ENCODE data around the gene TEKT1. TPM values are rescaled to one million over a fixed set of nuclear protein-coding genes. Genes with fewer than 3 reads are reported as not detected.
"Not testable (repeated sequence)": the region's sequence is repeated elsewhere in the genome, so short reads cannot be mapped to it uniquely, and the experiment has no call there.

The TEKT1 gene
- total RNA-seq, 2 donors from 2014 or later = not detected

DNA sequence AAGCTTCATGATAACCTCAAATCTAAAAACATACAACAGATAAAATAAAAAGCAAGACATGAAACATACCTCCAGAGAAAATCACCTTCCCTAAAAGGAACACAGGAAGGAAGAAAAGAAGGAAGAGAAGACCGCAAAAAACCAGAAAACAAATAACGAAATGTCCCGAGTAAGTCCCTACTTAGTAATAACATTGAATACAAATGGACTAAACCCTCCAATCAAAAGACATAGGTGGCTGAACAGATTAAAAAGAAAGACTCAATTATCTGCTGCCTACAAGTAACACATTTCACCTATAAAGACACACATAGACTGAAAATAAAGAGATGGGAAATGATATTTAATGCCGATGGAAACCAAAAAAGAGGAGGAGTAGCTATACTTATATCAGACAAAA lies 49.3 kb downstream of the TEKT1 start:
- Histone ChIP-seq H3K4me3 (no peak overlapping the region), H3K27me3 (replicated peaks; ENCODE audit: insufficient read depth) (no peaks in the 10 kb centered on the region), H3K36me3 (no peaks in the 10 kb centered on the region), H3K9me3 (no peaks in the 10 kb centered on the region), H3K27ac (no peak overlapping the region), H3K4me1 (ENCODE audit: control insufficient read depth in 1 of 2, low read depth in 2 of 2) (no peaks in the 10 kb centered on the region)
- DNase-seq (ENCODE audit: low spot score) (no peak), ATAC-seq (ENCODE audit: insufficient number of reproducible peaks, low FRiP score, low read depth) (no peak)
- TF ChIP-seq, protein P1, sequence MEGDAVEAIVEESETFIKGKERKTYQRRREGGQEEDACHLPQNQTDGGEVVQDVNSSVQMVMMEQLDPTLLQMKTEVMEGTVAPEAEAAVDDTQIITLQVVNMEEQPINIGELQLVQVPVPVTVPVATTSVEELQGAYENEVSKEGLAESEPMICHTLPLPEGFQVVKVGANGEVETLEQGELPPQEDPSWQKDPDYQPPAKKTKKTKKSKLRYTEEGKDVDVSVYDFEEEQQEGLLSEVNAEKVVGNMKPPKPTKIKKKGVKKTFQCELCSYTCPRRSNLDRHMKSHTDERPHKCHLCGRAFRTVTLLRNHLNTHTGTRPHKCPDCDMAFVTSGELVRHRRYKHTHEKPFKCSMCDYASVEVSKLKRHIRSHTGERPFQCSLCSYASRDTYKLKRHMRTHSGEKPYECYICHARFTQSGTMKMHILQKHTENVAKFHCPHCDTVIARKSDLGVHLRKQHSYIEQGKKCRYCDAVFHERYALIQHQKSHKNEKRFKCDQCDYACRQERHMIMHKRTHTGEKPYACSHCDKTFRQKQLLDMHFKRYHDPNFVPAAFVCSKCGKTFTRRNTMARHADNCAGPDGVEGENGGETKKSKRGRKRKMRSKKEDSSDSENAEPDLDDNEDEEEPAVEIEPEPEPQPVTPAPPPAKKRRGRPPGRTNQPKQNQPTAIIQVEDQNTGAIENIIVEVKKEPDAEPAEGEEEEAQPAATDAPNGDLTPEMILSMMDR (IDR thresholded peaks at IDR 0.05) = no peak

DNA sequence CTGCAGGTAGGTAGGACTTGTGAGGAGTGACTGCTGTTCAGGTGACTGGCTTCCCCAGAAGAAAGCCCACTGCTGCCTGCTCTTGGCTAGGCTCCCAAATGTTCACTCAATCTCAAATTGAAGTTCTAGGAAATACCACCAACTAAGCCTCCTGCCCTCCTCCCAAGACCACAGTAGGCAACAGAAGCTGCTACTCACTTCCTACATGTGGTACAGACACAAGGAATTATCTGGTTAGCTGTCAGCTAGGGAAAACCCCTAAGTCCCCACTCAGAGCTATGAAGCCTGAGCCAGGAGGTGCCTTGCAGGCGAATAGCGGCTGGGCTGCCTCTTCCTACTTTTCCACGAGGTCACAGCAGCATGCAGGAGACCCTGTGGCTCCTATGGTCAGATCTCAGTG lies 50.6 kb downstream of the TEKT1 start:
- H3K4me1 ChIP-seq (ENCODE audit: control insufficient read depth in 1 of 2, low read depth in 2 of 2) = no peaks in the 10 kb centered on the region
- no peaks in the 10 kb centered on the region for H3K9me3 ChIP-seq
- H3K27me3 ChIP-seq (replicated peaks; ENCODE audit: insufficient read depth) = no peaks in the 10 kb centered on the region
- H3K27ac ChIP-seq = no peak overlapping the region
- H3K36me3 ChIP-seq = no peaks in the 10 kb centered on the region
- ATAC-seq (ENCODE audit: insufficient number of reproducible peaks, low FRiP score, low read depth) (no peak), DNase-seq (ENCODE audit: low spot score) (no peak)
- TF ChIP-seq, protein P1 (IDR thresholded peaks at IDR 0.05) = no peak
- no peak overlapping the region for H3K4me3 ChIP-seq

DNA sequence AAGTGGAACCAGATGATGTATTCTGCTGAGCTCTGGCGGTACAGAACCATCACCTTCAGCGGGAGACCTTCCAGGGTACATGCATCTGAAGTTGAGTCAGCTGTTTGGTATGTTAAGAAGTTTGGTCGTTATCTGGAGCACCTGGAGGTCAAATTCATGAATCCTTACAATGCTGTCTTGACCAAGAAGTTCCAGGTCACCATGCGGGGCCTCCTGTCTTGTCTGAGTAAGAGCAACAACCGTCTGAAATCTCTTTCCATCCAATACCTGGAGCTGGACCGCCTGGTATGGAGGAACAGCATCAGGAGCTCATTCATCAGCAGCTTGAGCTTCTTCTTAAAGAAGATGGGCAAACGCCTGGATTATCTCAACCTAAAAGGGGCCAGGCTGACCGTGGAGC lies 51.5 kb downstream of the TEKT1 start:
- TF ChIP-seq, protein P1 (IDR thresholded peaks at IDR 0.05) = no peak
- ATAC-seq (ENCODE audit: insufficient number of reproducible peaks, low FRiP score, low read depth) (no peak), DNase-seq (ENCODE audit: low spot score) (no peak)
- Histone ChIP-seq H3K27ac (no peak overlapping the region), H3K27me3 (replicated peaks; ENCODE audit: insufficient read depth) (no peaks in the 10 kb centered on the region), H3K9me3 (peaks cover 7% of the 10 kb centered on the region), H3K36me3 (no peaks in the 10 kb centered on the region), H3K4me3 (no peak overlapping the region), H3K4me1 (ENCODE audit: control insufficient read depth in 1 of 2, low read depth in 2 of 2) (no peaks in the 10 kb centered on the region)

DNA sequence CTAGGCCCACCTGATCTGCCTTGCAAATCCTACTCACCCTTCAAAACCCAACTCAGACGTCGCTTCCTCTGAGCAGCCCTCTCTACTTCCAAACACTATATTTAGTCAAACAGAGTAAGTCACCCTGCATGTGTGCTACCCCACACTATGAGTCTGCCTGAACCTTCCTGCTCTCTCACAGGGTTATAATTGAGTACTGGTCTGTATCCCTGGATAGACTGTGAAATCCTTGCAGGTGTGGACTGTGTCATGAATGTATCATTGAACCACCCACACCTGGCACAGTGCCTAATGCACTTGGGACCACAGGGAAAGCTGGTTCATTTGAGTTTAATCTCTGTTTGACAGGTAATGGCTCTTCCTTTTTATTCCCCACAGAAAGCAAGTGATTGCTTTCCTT lies 52.1 kb downstream of the TEKT1 start:
- no peak overlapping the region for H3K4me3 ChIP-seq
- ATAC-seq (ENCODE audit: insufficient number of reproducible peaks, low FRiP score, low read depth) (no peak), DNase-seq (ENCODE audit: low spot score) (no peak)
- peaks cover 8% of the 10 kb centered on the region for H3K9me3 ChIP-seq
- no peaks in the 10 kb centered on the region for H3K4me1 ChIP-seq (ENCODE audit: control insufficient read depth in 1 of 2, low read depth in 2 of 2)
- no peaks in the 10 kb centered on the region for H3K36me3 ChIP-seq
- H3K27ac ChIP-seq = no peak overlapping the region
- TF ChIP-seq, protein P1 (IDR thresholded peaks at IDR 0.05) = no peak
- no peaks in the 10 kb centered on the region for H3K27me3 ChIP-seq (replicated peaks; ENCODE audit: insufficient read depth)

DNA sequence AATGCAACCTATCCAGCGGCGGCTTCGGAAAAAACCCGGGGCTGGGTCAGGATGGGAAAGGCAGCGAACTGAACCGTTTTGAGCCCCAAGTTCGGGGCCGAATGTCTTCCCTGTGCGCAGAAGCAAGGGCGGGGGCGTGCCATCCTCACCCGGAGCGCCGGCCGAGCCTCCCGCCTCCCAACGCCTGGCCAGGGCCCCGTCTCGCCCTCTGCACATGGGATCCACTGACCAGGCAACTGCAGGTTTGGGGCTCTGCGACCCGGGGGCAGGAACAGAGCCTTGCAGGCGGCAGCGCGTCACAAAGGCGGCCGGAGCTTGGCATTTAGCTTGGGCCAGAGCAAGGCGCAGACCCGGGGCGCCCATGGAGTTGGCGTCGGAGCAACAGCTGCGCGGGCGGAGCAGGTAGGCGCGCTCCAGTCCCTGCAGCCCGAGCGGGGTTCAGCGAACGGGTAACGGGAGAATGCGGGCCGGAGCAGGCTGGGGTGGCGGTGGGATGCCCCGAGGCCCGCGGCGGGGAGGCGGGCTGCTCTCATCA lies 55.6 kb downstream of the TEKT1 start, which contains the start of gene FBXO39:
Gene FBXO39 (plus strand): TSS at position 345 of the 535 bp plus-strand sequence. CDS start 3,654 bp downstream, outside the sequence.
- Histone ChIP-seq H3K27ac (no peak within 1 kb of the TSS), H3K9me3 (peaks cover 19% of the 10 kb centered on the region), H3K4me3 (no peak within 1 kb of the TSS), H3K4me1 (ENCODE audit: control insufficient read depth in 1 of 2, low read depth in 2 of 2) (no peaks in the 10 kb centered on the region), H3K27me3 (replicated peaks; ENCODE audit: insufficient read depth) (no peaks in the 10 kb centered on the region), H3K36me3 (peaks cover 24% of the 10 kb centered on the region)
- DNase-seq (ENCODE audit: low spot score) (no peak), ATAC-seq (ENCODE audit: insufficient number of reproducible peaks, low FRiP score, low read depth) (no peak)
- TF ChIP-seq, protein P1 (IDR thresholded peaks at IDR 0.05) = no peak

DNA sequence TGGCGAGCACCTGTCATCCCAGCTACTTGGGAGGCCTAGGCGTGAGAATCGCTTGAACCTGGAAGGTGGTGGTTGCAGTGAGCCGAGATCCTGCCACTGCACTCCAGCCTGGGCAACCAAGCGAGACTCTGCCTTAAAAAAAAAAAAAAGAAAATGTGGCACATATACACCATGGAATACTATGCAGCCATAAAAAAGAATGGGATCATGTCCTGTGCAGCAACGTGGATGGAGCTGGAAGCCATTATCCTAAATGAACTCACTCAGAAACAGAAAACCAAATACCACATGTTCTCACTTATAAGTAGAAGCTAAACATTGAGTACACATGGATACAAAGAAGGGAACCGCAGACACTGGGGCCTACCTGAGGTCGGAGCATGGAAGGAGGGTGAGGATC lies 56.6 kb downstream of the TEKT1 start:
- H3K9me3 ChIP-seq = peaks cover 19% of the 10 kb centered on the region
- not testable (repeated sequence) for DNase-seq (ENCODE audit: low spot score)

More for the DNA sequence above, 56.6 kb downstream of the TEKT1 start:
- not testable (repeated sequence) for H3K27ac ChIP-seq; H3K27me3 ChIP-seq (replicated peaks; ENCODE audit: insufficient read depth); H3K4me3 ChIP-seq; ATAC-seq (ENCODE audit: insufficient number of reproducible peaks, low FRiP score, low read depth); H3K4me1 ChIP-seq (ENCODE audit: control insufficient read depth in 1 of 2, low read depth in 2 of 2)
- peaks cover 34% of the 10 kb centered on the region for H3K36me3 ChIP-seq

Measured in thoracic aorta (tissue), 2 donors.